ENCODE measurements around the gene LRIG2.

The LRIG2 gene

GRCh38 chr1:113168946-113169345, 95.9 kb downstream of the LRIG2 start:
- no CpG with 5 or more reads among the region's 10 CpGs for WGBS (ENCODE audit: insufficient coverage, insufficient read length)
- Histone ChIP-seq H3K27me3 (ENCODE audit: control insufficient read depth, insufficient read depth, low read length) (no peaks in the 10 kb centered on the region), H3K4me1 (ENCODE audit: control insufficient read depth, insufficient read depth, low read length) (no peaks in the 10 kb centered on the region), H3K9me3 (ENCODE audit: control insufficient read depth, insufficient read depth, low read length) (no peaks in the 10 kb centered on the region), H3K36me3 (ENCODE audit: control insufficient read depth, insufficient read depth, low read length) (no peaks in the 10 kb centered on the region), H3K27ac (ENCODE audit: low read length) (no peak overlapping the region), H3K4me3 (ENCODE audit: low read length) (no peak overlapping the region)
- DNase-seq (ENCODE audit: low read depth, low spot score) = no peak

GRCh38 chr1:113169591-113169990, 96.6 kb downstream of the LRIG2 start:
- Histone ChIP-seq H3K36me3 (ENCODE audit: control insufficient read depth, insufficient read depth, low read length) (no peaks in the 10 kb centered on the region), H3K9me3 (ENCODE audit: control insufficient read depth, insufficient read depth, low read length) (no peaks in the 10 kb centered on the region), H3K27ac (ENCODE audit: low read length) (no peak overlapping the region), H3K4me1 (ENCODE audit: control insufficient read depth, insufficient read depth, low read length) (no peaks in the 10 kb centered on the region), H3K27me3 (ENCODE audit: control insufficient read depth, insufficient read depth, low read length) (no peaks in the 10 kb centered on the region), H3K4me3 (ENCODE audit: low read length) (no peak overlapping the region)
- WGBS (ENCODE audit: insufficient coverage, insufficient read length) = no CpG with 5 or more reads among the region's 5 CpGs
- no peak for DNase-seq (ENCODE audit: low read depth, low spot score)

- H3K27me3 ChIP-seq (ENCODE audit: control insufficient read depth, insufficient read depth, low read length) = no peaks in the 10 kb centered on the region
- H3K27ac ChIP-seq (ENCODE audit: low read length) = no peak overlapping the region
- no peak for DNase-seq (ENCODE audit: low read depth, low spot score)
- H3K4me1 ChIP-seq (ENCODE audit: control insufficient read depth, insufficient read depth, low read length) = no peaks in the 10 kb centered on the region
- WGBS (ENCODE audit: insufficient coverage, insufficient read length) = no CpG with 5 or more reads among the region's 4 CpGs
- H3K36me3 ChIP-seq (ENCODE audit: control insufficient read depth, insufficient read depth, low read length) = no peaks in the 10 kb centered on the region
- no peak overlapping the region for H3K4me3 ChIP-seq (ENCODE audit: low read length)
- no peaks in the 10 kb centered on the region for H3K9me3 ChIP-seq (ENCODE audit: control insufficient read depth, insufficient read depth, low read length)
Observed at GRCh38 chr1:113170519-113170918, 97.5 kb downstream of the LRIG2 start.

GRCh38 chr1:113178106-113178505, 105.1 kb downstream of the LRIG2 start:
- H3K27ac ChIP-seq (ENCODE audit: low read length) = no peak overlapping the region
- no CpG with 5 or more reads among the region's 3 CpGs for WGBS (ENCODE audit: insufficient coverage, insufficient read length)
- H3K27me3 ChIP-seq (ENCODE audit: control insufficient read depth, insufficient read depth, low read length) = no peaks in the 10 kb centered on the region
- H3K4me3 ChIP-seq (ENCODE audit: low read length) = no peak overlapping the region
- no peaks in the 10 kb centered on the region for H3K36me3 ChIP-seq (ENCODE audit: control insufficient read depth, insufficient read depth, low read length)
- H3K9me3 ChIP-seq (ENCODE audit: control insufficient read depth, insufficient read depth, low read length) = no peaks in the 10 kb centered on the region
- DNase-seq (ENCODE audit: low read depth, low spot score) = no peak
- H3K4me1 ChIP-seq (ENCODE audit: control insufficient read depth, insufficient read depth, low read length) = no peaks in the 10 kb centered on the region

- WGBS (ENCODE audit: insufficient coverage, insufficient read length) = no CpG with 5 or more reads among the region's 3 CpGs
- Histone ChIP-seq H3K27ac (ENCODE audit: low read length) (no peak overlapping the region), H3K9me3 (ENCODE audit: control insufficient read depth, insufficient read depth, low read length) (no peaks in the 10 kb centered on the region), H3K4me1 (ENCODE audit: control insufficient read depth, insufficient read depth, low read length) (no peaks in the 10 kb centered on the region), H3K27me3 (ENCODE audit: control insufficient read depth, insufficient read depth, low read length) (no peaks in the 10 kb centered on the region), H3K36me3 (ENCODE audit: control insufficient read depth, insufficient read depth, low read length) (no peaks in the 10 kb centered on the region), H3K4me3 (ENCODE audit: low read length) (no peak overlapping the region)
- DNase-seq (ENCODE audit: low read depth, low spot score) = no peak
Observed at GRCh38 chr1:113178522-113178921, 105.5 kb downstream of the LRIG2 start.
